Activated CD4-positive, alpha-beta memory T cell treated with anti-CD3 and anti-CD28 coated beads, Interleukin-2, amount 10 ng/mL, durations not matched to agents 7 days and 5 days (primary cell): ENCODE data around the gene MGA. TPM values are rescaled to one million over a fixed set of nuclear protein-coding genes. Genes with fewer than 3 reads are reported as not detected.

Source experiments
- CTCF ChIA-PET: fragments of 350-600 bp; sonication (Branson Sonifier 250); formaldehyde crosslinking; loops from one replicate; lab custom pipeline; 2021; ENCODE audit warnings: antibody characterized with exemption, inconsistent platforms; lab: Charles Lee
- POLR2A ChIA-PET: fragments of 350-600 bp; sonication (Branson Sonifier 250); formaldehyde crosslinking; loops from one replicate; lab custom pipeline; 2021; ENCODE audit warnings: antibody characterized with exemption; lab: Charles Lee
- DNase-seq: peaks from one replicate; pipeline ENCODE4 v3.0.0-alpha.2; 2020
- H3K27ac Mint-ChIP-seq: one replicate; pipeline ENCODE4 v1.8.0; 2021; ENCODE audit warnings: mild to moderate bottlenecking, mixed read lengths
- H3K27me3 Mint-ChIP-seq: one replicate; pipeline ENCODE4 v1.8.0; 2021; ENCODE audit warnings: mixed read lengths
- H3K36me3 Mint-ChIP-seq: one replicate; pipeline ENCODE4 v1.8.0; 2021; ENCODE audit warnings: low read depth, mixed read lengths
- H3K4me1 Mint-ChIP-seq: one replicate; pipeline ENCODE4 v1.8.0; 2021; ENCODE audit warnings: mixed read lengths
- H3K4me3 Mint-ChIP-seq: one replicate; pipeline ENCODE4 v1.8.0; 2021; ENCODE audit warnings: mild to moderate bottlenecking, mixed read lengths
- H3K9me3 Mint-ChIP-seq: one replicate; pipeline ENCODE4 v1.8.0; 2021; ENCODE audit warnings: mixed read lengths
- total RNA-seq, 2 experiments: library from RNA; stranded (reverse); gene quantifications; one replicate each; pipeline ENCODE4 v1.2.3, GENCODE V29; 2021

Gene MGA
- total RNA-seq, 2 experiments from 2014 or later: 28.2 to 30.3 TPM

DNA sequence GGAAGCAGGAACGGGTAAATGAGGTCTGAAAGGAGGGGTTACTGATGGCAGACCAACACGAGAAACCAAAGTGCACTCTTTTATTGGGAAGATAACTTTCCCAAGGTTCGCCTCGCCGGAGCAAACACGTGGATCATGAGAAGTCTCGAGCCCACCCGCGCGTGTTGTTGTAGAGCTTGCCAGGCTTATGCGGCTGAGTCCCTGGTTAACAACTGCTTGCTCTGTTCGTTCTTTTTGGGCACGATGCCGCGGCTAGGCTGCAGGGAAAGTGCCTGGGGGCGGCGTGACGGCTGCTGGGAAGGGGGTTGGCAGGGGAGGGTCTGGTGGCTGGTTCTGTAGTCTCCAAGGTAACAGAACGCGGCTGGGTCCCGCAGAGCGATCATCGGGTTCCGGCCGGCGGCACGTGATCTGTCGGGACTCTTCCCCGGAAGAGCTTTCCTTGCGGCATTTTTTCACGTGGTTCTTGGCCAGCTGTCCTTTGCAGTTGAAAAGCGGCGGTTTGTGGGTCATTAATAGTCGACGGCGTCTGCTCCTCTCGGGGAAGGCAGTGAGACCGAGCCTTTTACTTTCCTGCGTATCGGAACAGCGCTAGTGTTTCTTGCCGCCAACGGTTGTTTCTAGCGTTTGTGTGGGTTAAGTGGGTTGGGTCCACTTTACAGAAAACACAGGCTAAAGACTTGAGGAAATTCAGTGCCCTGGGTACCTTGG is 1.5 kb downstream of the MGA start:
- H3K27me3 Mint-ChIP-seq: peaks cover 23% of the 10 kb centered on the region
- H3K9me3 Mint-ChIP-seq: peaks cover 2% of the 10 kb centered on the region
- CTCF ChIA-PET: no interaction called here
- H3K4me3 Mint-ChIP-seq: peak overlapping the region; percentile 89
- peaks cover 34% of the 10 kb centered on the region for H3K4me1 Mint-ChIP-seq
- DNase-seq: peak; percentile 65
- peaks cover 12% of the 10 kb centered on the region for H3K36me3 Mint-ChIP-seq
- peak overlapping the region; percentile 89 for H3K27ac Mint-ChIP-seq
- POLR2A ChIA-PET: interaction anchor here (0.7 to 3.2 kb wide), 9 partner anchors 7 to 195 kb away, joined by 3 to 22 read pairs (median 4); partner anchors contain the start of gene MAPKBP1

DNA sequence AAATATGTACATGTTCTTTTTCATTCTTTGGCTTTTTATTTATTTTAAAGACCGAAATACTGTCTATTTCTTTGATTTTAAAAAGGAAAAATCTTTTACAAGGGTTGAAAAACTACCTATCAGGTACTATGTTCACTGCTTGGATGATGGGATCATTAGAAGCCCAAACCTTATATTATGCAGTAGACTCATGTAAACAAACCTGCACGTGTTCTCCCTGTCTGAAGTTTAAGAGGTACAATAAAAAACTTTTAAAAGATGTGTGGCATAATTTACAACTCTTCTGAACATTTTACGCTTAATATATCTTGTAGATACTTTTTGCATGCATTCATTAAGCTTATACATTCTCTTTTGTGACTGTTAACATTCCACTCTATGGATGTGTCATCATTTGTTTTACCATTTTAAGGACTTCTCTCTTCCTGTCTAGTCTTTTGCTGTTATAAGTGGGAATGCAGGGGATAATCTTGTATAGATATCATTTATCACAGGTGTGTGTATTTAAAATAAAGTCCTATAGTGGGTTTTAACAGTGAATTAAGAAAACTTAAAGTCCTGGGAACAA is 6.2 kb downstream of the MGA start:
- no peak overlapping the region for H3K27ac Mint-ChIP-seq
- no peak for DNase-seq
- CTCF ChIA-PET: no interaction called here

DNA sequence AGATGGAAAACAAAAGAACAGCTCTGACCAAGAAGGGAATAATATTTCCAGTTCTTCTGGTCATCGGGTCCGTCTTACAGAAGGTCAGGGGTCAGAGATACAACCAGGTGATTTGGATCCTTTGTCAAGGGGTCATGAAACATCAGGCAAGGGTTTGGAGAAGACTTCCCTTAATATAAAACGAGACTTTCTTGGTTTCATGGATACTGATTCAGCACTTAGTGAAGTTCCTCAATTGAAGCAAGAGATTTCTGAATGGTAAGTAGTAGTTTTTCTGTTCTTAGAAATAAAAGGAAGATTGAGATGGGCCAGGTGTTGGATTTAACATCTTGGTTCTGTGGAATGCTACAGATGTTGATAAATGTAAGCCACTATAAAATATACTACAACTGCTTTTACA is 9.5 kb downstream of the MGA start:
- peaks cover 3% of the 10 kb centered on the region for H3K4me1 Mint-ChIP-seq
- ChIA-PET CTCF (no interaction called here), POLR2A (interaction anchor here (1.7 kb wide), 1 partner anchor 9 kb away, joined by 6 read pairs; the partner anchor contains the start of gene MGA)
- no peak for DNase-seq
- no peaks in the 10 kb centered on the region for H3K9me3 Mint-ChIP-seq
- peaks cover 26% of the 10 kb centered on the region for H3K36me3 Mint-ChIP-seq
- no peaks in the 10 kb centered on the region for H3K27me3 Mint-ChIP-seq
- no peak overlapping the region for H3K4me3 Mint-ChIP-seq
- no peak overlapping the region for H3K27ac Mint-ChIP-seq

More for the DNA sequence above, 6.2 kb downstream of the MGA start:
- Mint-ChIP-seq H3K36me3 (peaks cover 23% of the 10 kb centered on the region), H3K4me1 (peaks cover 15% of the 10 kb centered on the region), H3K4me3 (no peak overlapping the region), H3K9me3 (no peaks in the 10 kb centered on the region), H3K27me3 (no peaks in the 10 kb centered on the region)
- POLR2A ChIA-PET: no interaction called here

DNA sequence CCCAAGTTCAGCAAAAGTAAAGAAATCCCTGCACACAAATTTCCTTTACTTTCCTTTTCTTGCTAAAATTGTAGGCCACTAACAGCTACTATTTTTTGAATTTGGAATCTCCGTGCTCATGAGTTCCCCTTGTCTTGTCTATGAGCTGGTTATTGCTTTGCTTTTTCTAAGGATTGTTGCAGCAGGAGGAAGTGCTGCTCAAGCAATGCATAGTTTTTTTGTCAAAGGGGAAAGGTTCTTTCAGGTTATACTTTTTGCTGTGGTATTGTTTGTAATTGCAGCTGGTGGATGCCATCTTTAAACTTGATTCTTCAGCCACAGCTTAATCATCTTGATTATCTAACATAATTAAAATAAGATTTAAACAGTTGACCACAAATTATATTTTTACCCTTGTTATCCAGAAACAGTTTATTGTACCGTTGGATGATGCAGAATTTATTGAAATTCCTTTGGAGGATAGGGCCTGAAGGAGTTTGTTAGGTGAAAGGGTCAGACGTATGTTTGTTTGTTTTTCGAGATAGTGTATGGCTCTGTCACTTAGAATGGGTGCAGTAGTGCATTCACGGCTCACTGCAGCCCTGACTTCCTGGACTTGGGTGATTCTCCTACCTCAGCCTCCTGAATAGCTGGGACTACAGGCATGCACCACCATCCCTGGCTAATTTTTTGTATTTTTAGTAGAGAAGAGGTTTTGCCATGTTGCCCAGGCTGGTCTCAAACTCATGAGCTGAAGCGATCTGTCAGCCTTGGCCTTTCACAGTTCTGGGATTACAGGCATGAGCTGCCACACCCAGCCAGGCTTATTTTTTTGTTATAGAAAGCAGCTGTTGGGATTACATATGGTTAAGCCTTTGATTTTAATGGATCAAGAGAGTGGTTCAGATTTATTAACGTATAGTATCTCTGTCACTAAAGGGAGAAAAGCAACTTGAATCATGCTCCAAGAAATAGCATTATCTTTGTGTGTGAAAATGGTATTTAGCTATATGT is 11.7 kb downstream of the MGA start:
- H3K4me3 Mint-ChIP-seq: no peak overlapping the region
- DNase-seq: no peak
- ChIA-PET POLR2A (interaction anchor here (0.9 kb wide), 1 partner anchor 10 kb away, joined by 3 read pairs; no protein-coding TSS in a partner anchor), CTCF (interaction anchor here (0.6 kb wide), 2 partner anchors 11 to 479 kb away, joined by 4 to 5 read pairs; no protein-coding TSS in a partner anchor)
- H3K36me3 Mint-ChIP-seq: peaks cover 34% of the 10 kb centered on the region
- H3K27ac Mint-ChIP-seq: no peak overlapping the region
- H3K9me3 Mint-ChIP-seq: no peaks in the 10 kb centered on the region
- H3K27me3 Mint-ChIP-seq: no peaks in the 10 kb centered on the region
- H3K4me1 Mint-ChIP-seq: peaks cover 9% of the 10 kb centered on the region

DNA sequence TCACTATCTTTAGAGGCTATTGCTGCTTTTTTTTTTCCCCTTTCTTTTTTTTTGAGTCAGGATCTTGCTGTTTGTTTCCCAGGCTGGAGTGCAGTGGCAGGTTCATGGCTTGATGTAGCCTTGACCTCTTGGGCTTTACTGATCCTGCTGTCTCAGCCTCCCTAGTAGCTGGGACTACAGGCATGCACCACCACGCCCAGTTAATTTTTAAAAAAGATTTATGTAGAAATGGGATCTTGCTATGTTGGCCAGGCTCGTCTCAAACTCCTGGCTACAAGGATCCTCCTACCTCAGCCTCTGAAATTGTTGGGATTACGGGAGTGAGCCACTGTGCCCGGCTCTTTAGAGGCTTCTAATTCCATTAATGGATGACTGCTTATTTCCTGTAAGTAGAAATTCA is 15.1 kb downstream of the MGA start:
- CTCF ChIA-PET: interaction anchor here (0.7 to 1.9 kb wide), 3 partner anchors 21 to 99 kb away, joined by 4 to 6 read pairs (median 4); partner anchors contain the start of gene MAPKBP1
- DNase-seq: no peak
- H3K36me3 Mint-ChIP-seq: peaks cover 28% of the 10 kb centered on the region
- no peak overlapping the region for H3K27ac Mint-ChIP-seq
- H3K4me3 Mint-ChIP-seq: no peak overlapping the region
- no peaks in the 10 kb centered on the region for H3K9me3 Mint-ChIP-seq
- POLR2A ChIA-PET: no interaction called here
- no peaks in the 10 kb centered on the region for H3K27me3 Mint-ChIP-seq
- H3K4me1 Mint-ChIP-seq: peaks cover 8% of the 10 kb centered on the region

DNA sequence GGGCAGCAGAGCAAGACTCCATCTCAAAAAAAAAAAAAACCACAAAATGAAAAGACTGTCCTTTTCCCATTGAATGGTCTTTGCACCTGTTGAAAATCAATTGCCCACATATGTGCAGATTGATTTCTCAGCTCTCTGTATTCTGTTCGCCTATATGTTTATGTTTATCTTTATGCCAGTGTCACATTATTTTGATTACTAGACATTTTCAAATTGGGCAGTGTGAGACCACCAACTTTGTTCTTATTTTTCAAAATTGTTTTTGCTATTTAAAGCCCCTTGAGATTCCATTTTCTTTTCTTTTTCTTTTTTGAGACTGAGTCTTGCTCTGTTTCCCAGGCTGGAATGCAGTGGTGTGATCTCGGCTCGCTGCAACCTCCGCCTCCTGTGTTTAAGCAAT is 18.5 kb downstream of the MGA start:
- Mint-ChIP-seq H3K27ac (no peak overlapping the region), H3K9me3 (no peaks in the 10 kb centered on the region), H3K27me3 (no peaks in the 10 kb centered on the region), H3K4me3 (no peak overlapping the region), H3K36me3 (peaks cover 28% of the 10 kb centered on the region), H3K4me1 (peaks cover 15% of the 10 kb centered on the region)
- CTCF ChIA-PET: no interaction called here
- POLR2A ChIA-PET: no interaction called here
- DNase-seq: no peak

DNA sequence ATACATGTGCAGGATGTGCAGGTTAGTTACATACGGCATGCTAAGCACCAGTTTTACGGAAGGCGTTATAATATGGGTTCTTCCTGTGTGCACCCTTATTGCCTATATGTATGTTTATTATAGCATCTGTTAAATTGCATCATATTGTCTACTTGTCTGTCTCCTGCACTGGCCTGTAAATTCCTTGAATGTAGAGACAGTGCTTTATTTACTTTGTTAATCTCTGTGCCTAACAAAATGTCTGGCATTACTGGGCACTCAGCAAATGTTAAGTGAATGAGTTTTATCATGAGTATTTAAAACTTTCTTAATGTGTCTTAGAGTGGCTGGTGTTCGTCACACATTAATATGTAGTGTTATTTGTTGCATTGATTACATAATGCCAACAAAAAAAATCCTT is 23.8 kb downstream of the MGA start:
- H3K9me3 Mint-ChIP-seq: no peaks in the 10 kb centered on the region
- H3K27me3 Mint-ChIP-seq: no peaks in the 10 kb centered on the region
- POLR2A ChIA-PET: no interaction called here
- H3K27ac Mint-ChIP-seq: no peak overlapping the region
- peaks cover 17% of the 10 kb centered on the region for H3K36me3 Mint-ChIP-seq
- H3K4me3 Mint-ChIP-seq: no peak overlapping the region
- DNase-seq: no peak
- CTCF ChIA-PET: no interaction called here
- H3K4me1 Mint-ChIP-seq: peaks cover 9% of the 10 kb centered on the region

DNA sequence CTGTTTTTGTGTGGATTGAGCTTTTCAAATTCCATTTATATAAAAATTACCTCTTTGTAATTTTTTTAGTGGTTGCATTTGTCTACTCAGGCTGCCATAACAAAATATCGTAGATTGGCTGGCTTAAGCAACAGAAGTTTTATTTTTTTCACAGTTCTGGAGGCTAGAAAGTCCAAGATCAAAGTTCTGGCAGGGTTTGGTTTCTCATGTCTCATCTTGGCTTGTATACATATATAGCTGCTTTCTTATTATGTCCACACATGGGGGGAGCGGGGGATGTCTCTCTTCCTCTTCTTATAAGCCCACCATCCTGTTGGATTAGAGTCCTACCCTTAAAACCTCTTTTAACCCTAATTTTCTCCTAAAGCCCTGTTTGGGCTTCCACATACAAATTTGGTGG is 28.5 kb downstream of the MGA start:
- H3K27me3 Mint-ChIP-seq: no peaks in the 10 kb centered on the region
- H3K4me3 Mint-ChIP-seq: no peak overlapping the region
- H3K36me3 Mint-ChIP-seq: peaks cover 2% of the 10 kb centered on the region
- ChIA-PET CTCF (no interaction called here), POLR2A (no interaction called here)
- no peak for DNase-seq
- peaks cover 30% of the 10 kb centered on the region for H3K4me1 Mint-ChIP-seq
- no peak overlapping the region for H3K27ac Mint-ChIP-seq
- H3K9me3 Mint-ChIP-seq: no peaks in the 10 kb centered on the region

DNA sequence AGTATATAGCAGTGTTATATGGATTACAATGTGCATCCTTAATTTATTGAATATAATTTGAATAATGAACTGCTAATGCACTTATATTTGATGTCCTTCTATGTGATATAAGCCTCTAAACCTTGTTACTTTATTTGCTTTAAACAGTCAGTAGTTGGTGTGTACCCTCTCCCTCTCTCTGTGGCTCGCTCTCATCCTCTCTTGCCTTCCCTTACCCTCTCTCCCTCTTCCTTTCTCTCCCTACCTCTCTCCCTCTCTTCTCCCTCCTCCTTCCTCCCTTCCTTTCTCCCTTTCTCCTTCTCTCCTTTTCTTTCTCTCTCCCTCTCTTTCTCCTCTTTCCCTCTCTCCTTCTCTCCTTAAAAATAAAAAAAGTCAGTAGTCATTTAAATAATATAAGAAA is 28.9 kb downstream of the MGA start:
- no peak for DNase-seq
- Mint-ChIP-seq H3K9me3 (no peaks in the 10 kb centered on the region), H3K36me3 (peaks cover 2% of the 10 kb centered on the region), H3K4me3 (no peak overlapping the region), H3K27ac (no peak overlapping the region), H3K4me1 (peaks cover 30% of the 10 kb centered on the region), H3K27me3 (no peaks in the 10 kb centered on the region)
- ChIA-PET POLR2A (no interaction called here), CTCF (no interaction called here)

DNA sequence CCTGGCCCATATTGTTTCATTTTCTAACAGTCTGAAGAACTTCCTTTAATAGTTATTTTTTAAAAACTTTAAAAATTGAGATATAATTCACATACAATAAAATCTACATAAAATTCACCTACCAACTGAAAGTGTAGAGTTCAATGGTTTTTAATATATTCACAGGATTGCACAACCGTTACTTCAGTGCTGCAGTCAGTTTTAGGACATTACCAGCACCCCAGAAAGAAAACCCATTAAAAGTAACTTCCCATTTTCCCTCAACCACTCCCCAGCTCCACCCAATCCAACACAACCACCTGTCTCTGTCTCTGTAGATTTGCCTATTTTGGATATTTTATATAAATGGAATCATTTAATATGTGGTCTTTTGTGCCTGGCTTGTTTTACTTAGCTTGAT is 29.6 kb downstream of the MGA start:
- no peak overlapping the region for H3K4me3 Mint-ChIP-seq
- no peaks in the 10 kb centered on the region for H3K9me3 Mint-ChIP-seq
- POLR2A ChIA-PET: no interaction called here
- no peaks in the 10 kb centered on the region for H3K27me3 Mint-ChIP-seq
- H3K4me1 Mint-ChIP-seq: peaks cover 30% of the 10 kb centered on the region
- H3K36me3 Mint-ChIP-seq: peaks cover 2% of the 10 kb centered on the region
- CTCF ChIA-PET: no interaction called here
- no peak overlapping the region for H3K27ac Mint-ChIP-seq
- DNase-seq: no peak

DNA sequence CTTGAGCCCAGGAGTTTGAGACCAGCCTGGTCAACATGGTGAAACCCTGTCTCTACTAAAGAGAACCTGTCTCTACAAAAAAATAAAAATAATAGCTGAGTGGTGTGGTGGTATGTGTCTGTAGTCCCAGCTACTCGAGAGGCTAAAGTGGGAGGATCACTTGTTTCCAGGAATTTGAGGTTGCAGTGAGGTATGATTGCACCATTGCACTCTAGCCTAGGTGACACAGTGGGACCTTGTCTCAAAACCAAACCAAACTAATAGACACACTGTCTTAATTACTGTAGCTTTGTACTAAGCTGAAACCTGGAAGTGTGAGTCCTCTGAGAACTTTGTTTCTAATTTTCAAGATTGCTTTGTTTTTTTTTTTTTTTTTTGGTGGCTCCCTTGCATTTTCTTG is 30.4 kb downstream of the MGA start:
- H3K4me3 Mint-ChIP-seq: no peak overlapping the region
- no peak for DNase-seq

DNA sequence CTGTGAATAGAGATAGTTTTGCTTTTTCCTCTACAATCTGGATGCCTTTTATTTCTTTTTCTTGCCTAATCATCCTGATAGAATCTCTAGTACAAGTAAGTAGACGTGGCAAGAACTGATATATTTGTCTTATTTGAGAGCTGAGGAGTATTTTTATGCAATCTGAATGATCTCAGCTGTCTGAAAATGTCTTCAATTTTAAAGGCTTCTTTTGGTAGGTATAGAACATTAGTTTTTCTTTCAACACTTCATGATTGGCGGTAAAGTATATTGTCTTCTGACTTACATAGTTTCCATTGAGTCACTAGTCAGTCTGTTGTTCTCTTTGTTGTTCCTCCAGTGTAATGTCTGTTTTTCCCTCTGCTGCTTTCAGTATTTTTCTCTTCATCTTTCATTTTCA is 31.3 kb downstream of the MGA start:
- H3K4me3 Mint-ChIP-seq: no peak overlapping the region
- peak overlapping the region; percentile 44 for H3K27ac Mint-ChIP-seq
- H3K9me3 Mint-ChIP-seq: no peaks in the 10 kb centered on the region
- H3K4me1 Mint-ChIP-seq: peaks cover 42% of the 10 kb centered on the region
- no peaks in the 10 kb centered on the region for H3K27me3 Mint-ChIP-seq
- ChIA-PET POLR2A (no interaction called here), CTCF (interaction anchor here (1.3 kb wide), 1 partner anchor 83 kb away, joined by 5 read pairs; the partner anchor contains the start of gene MAPKBP1)
- H3K36me3 Mint-ChIP-seq: peaks cover 8% of the 10 kb centered on the region
- DNase-seq: no peak

More for the DNA sequence above, 30.4 kb downstream of the MGA start:
- no peaks in the 10 kb centered on the region for H3K27me3 Mint-ChIP-seq
- POLR2A ChIA-PET: interaction anchor here (0.7 kb wide), 1 partner anchor 31 kb away, joined by 5 read pairs; the partner anchor contains the start of gene MGA
- H3K4me1 Mint-ChIP-seq: peaks cover 33% of the 10 kb centered on the region
- H3K27ac Mint-ChIP-seq: peak overlapping the region; percentile 13
- peaks cover 2% of the 10 kb centered on the region for H3K36me3 Mint-ChIP-seq
- H3K9me3 Mint-ChIP-seq: no peaks in the 10 kb centered on the region
- CTCF ChIA-PET: interaction anchor here (0.9 kb wide), 1 partner anchor 82 kb away, joined by 5 read pairs; no protein-coding TSS in a partner anchor
